NCI-H1417 (cell line): Measurements from ENCODE around the gene LTF.

ENCODE experiments used
- DNase-seq, 3 experiments: peaks; one replicate each; lab custom pipeline; 2025; lab: John Stamatoyannopoulos, UW

The LTF gene

DNA sequence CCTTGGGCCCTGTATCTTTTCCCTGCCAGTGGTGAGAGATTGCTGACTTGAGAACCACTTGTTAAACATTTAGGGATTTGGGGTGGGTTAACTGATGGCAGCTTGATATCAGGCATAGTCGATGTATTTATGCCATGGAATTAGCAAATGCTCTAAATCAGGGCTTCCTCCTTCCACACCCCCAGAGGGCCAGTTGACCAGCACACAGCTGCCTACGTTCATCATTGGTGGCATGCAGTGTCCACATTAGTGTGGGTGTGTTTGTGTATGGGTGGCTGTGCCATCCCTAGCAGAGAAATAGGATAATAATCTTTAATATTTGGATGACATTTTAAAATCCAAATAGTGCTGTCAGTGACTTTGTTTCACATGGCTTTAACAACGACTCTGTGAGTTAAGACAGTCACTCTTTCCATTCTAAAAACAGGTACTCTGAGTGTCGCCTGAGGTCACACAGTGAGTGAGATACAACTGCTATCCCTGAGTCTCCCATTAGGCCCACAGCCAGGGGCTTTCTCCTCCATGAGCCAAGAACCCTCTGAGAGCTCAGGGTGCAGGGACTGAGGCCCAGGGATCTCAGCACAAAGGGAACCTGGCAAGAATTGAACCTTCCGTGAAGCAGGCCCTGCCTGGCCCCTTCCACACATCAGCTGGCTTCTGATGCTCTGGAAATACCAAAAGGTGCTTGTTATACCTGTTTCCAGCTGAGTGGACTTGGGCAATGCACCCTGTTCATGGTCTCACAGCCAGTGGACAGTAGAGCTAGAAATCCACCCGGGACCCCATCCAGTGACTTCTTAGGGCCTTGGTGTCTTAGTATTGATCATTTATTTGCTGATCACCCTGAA lies 4.3 kb upstream of the LTF start:
- DNase-seq, result no peak

DNA sequence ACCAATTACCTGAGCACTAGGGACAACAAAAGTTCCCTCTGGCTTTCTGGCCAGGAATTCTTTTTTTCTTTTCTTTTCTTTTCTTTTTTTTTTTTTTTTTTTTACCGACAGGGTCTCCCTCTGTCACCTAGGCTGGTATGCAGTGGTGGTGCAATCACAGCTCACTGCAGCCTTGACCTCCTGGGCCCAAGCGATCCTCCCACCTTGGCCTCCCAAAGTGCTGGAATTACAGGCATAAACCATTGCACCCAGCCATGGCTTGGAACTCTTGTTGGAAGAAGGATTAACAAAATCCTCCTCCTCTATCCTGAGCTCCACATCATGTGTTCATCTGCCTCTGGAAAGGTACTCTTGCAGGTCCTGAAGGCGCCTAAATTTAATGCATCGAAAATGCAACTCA lies 2.9 kb upstream of the LTF start:
- DNase-seq, result no peak

DNA sequence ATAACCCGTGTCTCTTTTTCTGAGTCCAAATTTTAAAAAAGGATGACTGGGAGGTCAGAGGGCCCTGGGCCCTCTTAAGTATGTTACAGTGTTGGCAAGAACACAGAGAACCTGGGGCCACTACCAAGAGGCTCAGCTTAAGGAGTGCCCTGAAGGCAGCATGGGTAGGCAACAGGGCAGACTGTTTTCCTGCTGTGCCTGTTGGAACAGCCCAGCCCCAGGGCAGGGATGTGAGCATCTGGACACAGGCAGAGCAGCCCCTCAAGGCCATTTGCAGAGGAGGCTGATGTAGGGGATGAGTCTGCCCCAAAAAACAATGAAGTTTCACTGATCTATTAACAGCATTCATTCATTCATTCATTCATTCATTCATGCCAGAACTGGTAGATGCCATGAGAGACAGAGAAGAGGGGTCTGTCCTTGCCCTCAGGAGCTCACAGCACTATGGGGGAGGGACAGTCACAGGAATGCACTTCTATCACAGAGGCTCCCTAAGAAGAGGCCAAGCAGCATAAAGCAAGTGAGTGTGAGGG lies 2.2 kb upstream of the LTF start:
- no peak for DNase-seq

DNA sequence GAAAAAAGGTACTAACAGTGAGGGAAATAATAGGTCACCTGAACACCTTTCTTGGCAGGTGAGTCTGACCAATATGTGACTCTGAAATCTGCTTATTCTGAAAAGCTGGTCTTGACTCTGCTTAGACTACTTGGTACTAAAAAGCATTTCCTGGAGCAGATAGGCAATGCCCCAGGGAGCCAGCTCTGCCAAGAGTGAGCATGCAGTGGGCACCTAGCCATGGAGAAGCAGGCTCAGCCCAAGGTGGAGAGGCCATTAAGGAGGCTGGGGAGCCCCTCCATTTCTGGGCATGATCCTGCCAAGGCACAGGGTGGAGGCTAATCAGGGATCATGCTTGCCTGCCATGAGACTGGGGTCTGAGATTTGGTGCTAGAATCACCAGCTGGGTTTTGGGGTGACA lies 1.6 kb upstream of the LTF start:
- no peak for DNase-seq

DNA sequence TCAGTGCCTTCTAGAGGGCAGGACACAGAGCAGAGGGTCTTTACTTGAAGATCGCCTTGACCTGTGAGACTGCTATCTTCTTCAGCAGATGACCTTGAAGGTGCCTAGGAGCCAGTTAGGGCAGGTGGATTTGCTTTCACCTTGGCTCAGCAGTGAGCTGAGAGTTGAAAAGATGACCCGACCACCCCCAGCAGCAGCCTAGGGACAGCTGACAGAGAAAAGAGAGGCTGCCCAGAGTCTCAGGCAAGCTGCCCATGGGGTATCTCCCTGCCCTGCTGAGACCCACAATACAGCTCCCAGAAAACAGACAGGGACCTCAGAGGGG lies 453 bp upstream of the LTF start:
- no peak for DNase-seq

DNA sequence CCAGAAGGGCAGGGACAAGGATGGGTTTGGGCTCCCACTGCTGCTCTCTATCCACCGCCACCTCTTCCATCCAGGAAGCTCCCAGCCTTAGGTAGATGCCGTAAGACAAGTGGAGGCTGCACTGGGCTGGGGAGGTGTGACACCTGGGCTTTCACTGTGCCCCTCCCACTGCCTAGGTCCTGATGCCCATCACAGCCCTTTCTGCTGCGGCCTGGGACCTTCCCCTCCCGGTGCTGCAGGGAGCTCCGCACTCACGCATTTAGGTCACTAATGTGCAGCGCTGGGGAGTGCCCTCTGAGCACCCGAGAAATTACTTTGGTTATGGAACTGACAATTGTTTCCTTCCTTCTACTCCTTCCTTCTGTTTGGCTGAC lies 850 bp downstream of the LTF start:
- DNase-seq, result no peak

DNA sequence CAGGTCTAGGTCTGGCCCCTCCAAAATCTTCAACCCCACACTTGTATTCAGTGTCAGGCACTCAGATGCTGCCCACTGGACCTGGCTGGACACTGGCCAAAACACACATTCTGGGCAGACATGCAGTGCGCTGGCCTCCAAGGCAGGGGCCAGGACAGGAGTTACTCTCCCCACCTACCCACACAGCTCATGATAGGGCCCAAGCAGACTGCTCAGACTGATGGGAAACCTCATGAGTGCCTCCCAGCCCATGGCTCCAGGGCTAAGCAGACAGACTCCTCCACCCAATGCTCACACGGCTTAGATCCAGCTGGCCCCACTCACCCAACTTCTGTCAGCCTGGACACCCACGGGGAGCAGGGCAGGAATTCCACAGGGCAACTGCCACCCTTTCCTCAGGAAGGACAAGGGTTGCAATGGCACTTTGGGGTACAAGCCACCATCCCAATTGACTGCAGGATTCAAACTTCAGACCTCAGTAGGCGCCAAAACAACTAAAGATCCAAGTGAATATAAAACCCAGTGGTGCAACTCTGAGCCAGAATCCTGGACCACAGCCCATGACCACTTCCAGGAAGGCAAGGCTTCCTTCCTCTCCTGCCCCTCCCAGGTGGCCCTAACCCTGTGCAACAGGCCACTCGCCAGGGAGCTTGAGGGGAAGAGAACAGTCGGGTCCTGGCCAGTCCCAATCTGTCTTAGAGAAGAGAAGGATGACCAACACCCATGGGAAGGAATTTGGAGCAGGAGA lies 1.4 kb downstream of the LTF start:
- DNase-seq, result no peak

DNA sequence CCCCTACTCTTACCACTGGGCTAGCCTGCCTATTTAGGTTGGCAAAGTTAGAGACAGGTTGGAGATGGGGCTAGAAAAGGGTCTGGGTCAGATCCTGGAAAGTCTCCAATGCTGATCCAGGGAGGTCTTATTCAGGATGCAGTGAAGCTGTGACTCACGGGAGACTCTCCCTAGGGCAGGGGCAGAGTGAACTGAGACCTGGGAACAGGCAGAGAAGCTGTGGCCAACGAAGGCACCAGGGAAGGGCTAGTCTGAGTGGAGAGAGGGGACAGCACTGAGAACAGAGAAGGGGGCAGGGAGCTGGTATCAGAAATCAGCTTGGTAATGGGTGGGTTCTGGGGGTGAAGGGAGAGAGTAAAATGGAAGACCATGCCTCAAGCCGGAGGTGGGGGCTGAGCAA lies 2.2 kb downstream of the LTF start:
- DNase-seq, result no peak

DNA sequence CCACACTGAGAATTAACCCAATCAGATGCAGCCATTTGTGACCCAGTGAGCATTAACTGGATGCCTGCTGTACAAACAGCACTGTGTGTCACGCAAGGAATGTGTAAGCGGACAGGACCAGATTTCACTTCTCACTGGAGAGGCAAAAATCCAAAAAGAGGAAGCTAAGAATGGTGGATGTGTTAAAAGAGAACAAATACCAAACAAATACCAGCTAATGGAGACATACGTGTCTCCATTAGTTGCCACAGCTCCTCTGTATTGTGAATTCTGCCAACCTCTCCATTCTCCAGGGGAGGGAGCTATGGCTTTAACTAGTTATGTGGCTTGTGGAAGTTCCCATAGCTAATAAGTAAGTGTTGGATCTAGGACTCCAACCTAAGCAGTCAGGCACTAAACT lies 2.6 kb downstream of the LTF start:
- peak in 1 of 3 experiments; percentile 1 for DNase-seq

- no peak for DNase-seq
Measured at GRCh38 chr3:46460051-46460450, 4.7 kb downstream of the LTF start.

DNA sequence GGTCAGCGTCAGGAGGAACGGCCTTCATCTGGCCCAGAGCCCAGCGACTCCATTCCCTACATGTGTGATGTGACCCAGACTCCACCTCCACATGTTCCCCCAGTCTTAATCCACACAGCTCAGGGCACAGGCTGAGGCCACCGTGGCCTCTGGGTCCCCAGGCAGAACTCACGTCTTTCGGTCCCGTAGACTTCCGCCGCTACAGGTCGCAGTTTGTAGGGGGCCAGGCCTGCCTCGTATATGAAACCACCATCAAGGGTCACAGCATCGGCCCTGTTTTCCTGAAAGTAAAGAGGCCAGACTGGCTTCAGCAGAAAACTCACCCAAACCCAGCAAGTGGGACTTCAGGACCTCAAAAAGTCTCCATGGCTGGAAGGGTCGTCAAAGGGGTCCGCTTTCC lies 8.6 kb downstream of the LTF start:
- DNase-seq, result no peak

DNA sequence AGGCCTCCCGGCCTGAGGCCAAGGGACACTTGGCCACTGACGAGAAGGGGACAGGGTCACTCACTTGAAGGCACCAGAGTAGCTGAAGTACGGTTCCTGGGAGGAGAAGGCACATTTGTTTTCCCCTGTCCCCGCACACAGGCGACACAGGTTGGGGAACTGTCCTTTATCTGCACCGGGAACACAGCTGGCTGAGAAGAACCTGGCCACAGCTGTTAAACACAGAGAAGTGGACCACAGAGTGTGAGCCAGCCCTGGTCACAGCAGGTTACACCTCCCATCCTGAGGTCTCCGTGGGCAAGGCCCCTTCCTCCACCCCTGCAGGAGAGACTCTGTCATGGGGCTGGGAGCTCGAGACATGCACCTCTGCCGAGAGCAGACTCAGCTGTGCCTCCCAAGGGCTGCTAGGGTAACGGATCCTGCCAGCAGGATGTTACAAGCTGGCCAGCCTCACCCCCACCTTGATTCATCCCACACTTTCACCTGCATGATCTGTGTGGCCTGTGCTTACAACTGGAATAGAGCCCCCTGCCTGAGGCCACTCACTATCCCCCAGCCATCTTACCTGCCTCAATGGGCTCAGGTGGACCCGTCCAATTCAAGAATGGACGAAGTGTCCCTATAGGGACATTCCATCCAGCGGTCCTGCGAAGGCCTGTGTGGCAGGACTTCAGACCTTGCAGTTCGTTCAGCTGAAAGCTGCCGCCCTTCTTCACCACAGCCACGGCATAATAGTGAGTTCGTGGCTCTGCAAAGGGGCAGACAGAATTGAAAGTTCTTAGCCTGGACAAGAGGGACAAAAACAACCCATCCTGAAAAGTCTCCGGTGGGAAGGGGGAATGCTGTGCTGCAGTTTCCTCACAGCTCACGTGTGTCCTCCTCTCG lies 9.2 kb downstream of the LTF start:
- no peak for DNase-seq

- DNase-seq, result no peak
Measured at GRCh38 chr3:46454606-46455005, 10.1 kb downstream of the LTF start.

GRCh38 chr3:46454209-46454595 lies 10.5 kb downstream of the LTF start:
- no peak for DNase-seq

DNA sequence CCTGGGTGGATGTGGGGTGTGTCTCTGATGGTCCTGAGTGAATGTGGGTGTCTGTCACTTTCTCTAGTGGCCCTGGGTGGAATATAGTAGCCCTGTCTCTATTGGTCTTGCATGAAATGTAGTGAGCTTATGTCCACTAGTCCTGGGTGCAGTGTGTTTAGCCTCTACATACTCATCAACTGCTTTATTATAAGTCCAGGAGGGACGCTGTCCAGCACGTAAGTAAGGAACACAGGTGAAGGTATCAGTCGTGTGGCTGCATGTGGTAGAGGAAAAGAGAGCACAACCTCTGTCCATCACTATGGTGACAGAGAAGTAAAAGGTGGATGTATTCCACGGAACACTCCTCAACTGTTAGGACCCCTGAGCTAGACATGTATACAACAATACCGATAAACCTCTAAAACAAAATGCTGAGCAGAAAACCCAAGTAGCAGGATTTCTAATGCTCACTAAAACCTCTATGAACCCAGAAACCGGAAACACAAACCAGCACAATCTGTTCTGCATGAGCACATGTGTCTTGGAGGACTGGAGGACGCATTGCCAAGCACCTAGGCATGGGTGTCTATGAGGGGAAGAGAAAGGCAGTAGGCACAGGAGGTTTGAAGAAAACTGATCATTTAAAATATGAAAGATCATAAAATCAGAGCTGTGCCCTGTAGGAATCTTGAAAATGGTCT lies 11.0 kb downstream of the LTF start:
- DNase-seq, result no peak

- DNase-seq, result no peak
Measured at GRCh38 chr3:46449755-46450552, 14.8 kb downstream of the LTF start.

- no peak for DNase-seq
Measured at GRCh38 chr3:46448721-46449120, 16.0 kb downstream of the LTF start.

- DNase-seq, result no peak
Measured at GRCh38 chr3:46447228-46447985, 17.3 kb downstream of the LTF start.

DNA sequence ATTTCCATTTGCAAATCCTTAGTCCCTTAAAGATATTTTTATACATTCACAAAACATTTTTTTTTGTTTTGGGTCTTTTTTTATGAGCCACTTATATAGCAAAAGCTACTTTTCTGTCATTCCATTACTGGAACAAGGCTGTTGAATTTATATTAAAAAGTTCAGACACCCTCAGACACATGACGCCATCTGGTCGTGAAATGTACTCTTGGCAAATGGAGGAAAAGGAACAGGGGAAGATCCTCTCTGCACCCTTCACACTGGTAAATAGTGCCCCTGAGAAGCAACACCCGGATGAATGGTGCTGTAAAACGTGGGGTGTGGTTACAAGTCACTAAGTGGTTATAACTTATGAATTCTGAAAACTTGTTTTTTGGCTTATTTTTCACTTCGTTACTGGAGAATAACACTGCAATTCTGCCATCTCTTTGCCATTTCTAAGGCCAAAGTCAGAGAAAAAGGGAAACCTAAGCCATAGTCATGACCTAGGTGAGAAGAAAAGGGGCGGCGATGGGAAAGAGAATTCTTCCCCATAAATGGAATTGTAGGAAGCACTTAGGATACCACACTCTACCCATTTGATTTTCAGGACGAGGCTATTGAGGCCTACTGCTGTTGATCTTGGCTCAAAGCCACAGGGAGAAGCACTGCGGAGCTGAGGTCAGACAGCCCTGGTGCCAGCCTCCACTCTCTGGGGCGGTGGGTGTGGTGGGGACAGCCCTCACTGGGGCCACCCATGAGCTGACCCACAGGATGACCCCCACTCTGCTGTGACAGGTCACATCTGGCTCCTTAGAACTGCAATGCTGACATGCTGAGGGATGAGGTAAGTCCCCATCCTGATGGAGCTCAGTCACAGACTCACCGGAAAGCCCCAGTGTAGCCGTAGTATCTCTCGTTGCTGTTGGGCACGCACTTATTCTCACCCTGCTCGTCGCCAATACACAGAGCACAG lies 21.9 kb downstream of the LTF start:
- DNase-seq, result peak in 2 of 3 experiments; percentile 19 to 78
